8988T (cell line): ENCODE data around the gene BMPR1A.

Source experiments
- DNase-seq: peaks from one replicate; pipeline ENCODE4 v3.0.0; 2011

BMPR1A gene

GRCh38 chr10:86756511-86757112 is at the start of gene BMPR1A:
BMPR1A (plus strand) TSS chr10:86756619; CDS start chr10:86876019, 119,400 bp downstream.
- no peak for DNase-seq

DNA sequence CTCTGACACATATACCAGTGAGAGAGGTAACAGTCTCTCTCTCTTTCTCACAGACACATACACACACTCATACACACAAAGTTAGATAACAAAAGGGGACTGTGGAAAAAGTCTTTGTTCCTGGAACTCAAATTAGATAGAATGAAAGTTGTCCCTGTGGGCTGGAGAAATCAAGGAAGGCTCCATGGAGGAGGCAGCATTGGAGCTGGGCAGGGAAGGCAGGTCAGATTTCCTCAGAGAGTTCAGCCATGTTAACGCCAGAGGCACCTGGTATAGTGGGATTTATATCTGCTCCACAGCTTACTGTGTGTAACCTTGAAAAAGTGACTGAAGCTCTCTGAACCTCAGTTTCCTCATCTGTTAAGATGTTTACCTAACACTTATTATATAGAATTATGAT is 49.4 kb upstream of the BMPR1A start:
- no peak for DNase-seq

- DNase-seq, result no peak
Observed at GRCh38 chr10:86707505-86707904, 48.9 kb upstream of the BMPR1A start.

GRCh38 chr10:86708068-86708782 is 48.2 kb upstream of the BMPR1A start:
- DNase-seq, result no peak

GRCh38 chr10:86708783-86709380 is 47.5 kb upstream of the BMPR1A start:
- no peak for DNase-seq

DNA sequence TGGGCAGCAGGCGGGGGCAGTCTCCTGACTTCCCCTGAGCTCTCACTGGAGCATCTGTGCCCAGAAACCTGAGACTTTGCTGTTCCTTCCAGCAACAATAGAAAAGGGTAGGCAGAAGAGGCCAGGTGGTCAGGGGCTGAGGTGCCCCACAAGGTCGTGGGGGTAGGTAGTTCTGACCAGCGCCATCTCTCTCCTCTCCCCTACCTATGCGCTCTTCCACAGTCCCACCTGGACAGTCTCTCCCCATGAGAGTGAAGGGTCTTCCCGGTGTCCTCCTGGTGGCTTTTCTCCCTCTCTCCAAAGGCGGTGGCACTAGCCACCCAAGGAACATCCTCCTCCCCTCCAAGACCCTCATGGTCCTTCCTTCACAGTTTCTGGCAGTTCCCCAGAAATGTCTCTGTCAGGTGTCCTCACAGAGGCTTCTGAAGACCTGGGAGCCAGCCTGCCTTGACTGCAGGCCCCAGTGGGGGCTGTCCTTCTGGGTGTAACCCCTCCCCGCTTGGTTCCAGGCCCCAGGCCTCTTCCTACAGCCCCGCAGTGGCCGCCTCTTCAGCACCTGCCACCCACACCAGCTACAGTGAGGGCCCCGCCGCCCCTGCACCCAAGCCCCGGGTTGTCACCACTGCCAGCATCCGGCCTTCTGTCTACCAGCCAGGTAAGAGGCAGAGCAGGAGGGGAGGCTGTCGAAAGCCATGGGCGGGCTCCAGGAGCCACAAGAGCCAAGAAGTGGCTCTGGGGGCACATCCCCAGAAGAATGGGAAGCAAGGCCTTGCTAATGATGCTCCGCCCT is 46.8 kb upstream of the BMPR1A start:
- DNase-seq, result no peak

GRCh38 chr10:86710987-86711512 is 45.4 kb upstream of the BMPR1A start:
- DNase-seq, result peak; percentile 97

DNA sequence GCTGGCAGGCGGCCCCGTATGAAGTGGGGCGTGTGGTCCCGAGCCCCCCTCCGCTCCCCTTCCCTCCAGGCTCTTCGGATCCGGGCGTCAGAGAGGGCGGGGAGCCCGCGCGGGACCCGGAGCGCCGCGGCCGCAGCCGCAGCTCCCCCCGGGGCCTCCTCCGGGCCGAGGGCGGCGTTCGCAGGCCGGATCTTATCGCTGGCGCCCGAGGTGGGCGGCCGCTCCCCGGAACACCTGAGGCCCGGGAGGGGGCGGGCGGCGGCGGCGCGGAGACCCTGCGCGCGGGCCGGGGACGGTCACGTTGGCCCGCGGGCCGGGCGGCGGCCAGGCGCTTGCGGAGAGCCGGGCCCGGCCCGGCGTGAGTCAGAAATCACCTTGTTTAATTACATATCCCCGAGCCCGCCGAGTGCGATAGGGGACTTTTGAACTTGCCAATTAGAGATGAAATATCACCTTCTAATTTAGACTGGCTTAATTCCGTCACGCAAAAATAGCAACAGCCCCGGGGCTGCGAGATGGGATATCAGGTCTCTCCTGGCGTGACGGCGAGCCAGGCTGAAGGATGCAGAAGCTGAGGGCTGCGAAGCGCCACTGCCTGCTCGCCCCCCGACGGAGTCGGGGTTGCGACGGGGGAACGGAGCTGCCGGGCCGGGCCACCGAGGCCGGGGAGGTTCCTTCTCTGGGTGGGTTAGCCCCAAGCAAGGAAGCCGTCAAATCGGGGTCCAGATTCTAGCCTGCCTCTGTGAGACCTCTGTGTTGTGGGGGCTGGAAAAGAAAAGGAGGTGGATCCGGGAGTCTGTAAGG is 44.7 kb upstream of the BMPR1A start:
- peak; percentile 85 for DNase-seq

DNA sequence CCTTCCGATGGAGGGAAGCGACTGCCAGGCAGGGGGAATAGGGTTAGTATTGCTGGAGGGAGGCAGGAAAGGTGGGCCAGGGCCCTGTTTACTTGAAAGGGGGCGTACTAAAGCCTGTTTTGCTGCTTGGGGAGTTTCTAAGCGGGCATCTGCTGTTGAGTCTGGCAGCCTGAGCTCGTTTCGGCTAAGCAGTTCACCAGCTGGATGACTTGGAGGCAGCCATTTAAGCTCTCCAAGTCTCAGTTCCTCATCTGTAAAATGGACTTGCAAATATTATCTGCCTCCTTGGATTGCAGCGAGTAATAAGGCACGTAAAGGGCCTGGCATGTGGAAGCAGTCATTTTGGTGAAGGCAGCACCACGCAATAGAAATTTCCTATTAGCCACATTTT is 44.1 kb upstream of the BMPR1A start:
- no peak for DNase-seq

DNA sequence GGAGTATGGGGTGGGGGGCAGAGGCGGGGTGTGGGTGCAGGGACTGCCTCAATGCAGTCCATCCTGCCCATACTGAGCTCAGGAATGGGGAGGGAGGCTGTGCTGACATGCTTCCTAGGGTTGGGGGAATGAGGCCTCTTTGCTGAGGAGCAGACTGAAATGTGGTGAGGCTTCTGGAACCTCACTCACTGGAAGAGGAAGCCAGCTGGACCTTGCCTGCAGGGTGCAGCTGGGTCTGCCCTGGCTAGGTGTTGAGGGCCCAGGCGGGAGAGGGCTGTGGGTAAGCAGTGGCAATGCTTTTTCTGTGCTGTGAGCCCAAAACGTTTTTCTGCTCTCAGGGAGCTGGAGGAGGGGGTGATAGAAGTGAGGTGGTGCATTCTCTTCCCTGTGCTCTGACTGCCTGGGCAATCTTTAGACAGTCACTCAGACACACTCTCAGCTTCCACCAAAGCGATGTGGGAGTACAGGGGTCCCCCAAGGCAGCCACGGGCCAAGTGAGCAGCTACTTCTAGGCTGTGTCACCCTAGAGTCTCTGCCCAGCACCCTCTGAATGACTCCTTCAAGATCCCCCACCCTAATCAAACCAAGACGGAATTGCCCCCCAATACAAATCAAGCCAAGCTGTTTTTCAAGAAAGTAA is 41.1 kb upstream of the BMPR1A start:
- DNase-seq, result no peak

DNA sequence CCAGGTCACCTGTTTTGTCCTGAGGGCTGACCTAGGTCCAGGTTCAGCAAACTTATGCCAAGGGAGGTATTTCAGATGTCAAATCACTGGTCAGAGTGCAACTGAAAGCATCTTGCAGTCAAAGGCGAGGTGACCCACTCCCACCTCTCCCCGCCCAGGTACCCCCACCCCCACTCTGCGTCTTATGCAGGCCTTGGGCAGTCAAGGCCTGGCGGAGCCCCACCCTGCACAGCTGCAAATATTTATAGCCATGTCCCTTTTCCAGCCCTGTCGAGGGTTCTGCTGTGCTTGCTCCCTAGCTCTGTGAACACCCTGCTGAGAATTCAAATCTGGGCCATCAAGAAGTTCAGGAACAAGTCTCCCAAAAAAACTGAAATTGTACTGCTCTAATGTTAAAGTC is 40.6 kb upstream of the BMPR1A start:
- no peak for DNase-seq

- no peak for DNase-seq
Observed at GRCh38 chr10:86716466-86716865, 40.0 kb upstream of the BMPR1A start.

GRCh38 chr10:86718556-86718955 is 37.9 kb upstream of the BMPR1A start:
- no peak for DNase-seq

- DNase-seq, result no peak
Observed at GRCh38 chr10:86721232-86721631, 35.2 kb upstream of the BMPR1A start.

DNA sequence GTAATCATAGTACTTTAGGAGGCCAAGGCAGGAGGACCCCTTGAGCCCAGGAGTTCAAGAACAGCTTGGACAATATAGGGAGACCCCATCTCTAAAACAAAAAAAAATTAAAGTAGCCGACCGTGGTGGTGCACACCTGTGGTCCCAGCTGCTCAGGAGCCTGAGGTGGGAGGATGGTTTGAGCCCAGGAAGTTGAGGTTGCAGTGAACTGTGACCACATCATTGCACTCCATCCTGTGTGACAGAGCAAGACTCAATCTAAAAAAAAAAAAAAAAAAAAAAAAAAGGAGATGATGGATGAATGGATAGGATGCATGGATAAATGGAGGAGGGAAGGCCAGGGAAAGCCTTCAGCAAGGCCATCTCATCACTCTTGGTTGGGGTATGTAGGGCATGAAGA is 33.4 kb upstream of the BMPR1A start:
- DNase-seq, result no peak

DNA sequence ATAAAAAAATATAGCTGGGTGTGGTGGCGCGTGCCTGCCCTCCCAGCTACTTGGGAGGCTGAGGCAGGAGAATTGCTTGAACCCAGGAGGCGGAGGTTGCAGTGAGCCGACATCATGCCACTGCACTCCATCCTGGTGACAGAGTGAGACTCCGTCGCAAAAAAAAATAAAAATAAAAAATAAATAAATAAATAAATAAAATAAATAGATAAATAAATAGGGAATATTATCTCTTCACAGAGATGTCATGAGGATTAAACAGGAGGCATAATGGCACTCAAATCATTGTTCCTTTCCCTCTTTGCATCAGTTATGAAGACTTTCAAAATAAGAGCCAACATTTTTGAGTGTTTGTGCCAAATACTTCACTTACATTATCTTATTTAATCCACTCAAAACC is 32.0 kb upstream of the BMPR1A start:
- no peak for DNase-seq

DNA sequence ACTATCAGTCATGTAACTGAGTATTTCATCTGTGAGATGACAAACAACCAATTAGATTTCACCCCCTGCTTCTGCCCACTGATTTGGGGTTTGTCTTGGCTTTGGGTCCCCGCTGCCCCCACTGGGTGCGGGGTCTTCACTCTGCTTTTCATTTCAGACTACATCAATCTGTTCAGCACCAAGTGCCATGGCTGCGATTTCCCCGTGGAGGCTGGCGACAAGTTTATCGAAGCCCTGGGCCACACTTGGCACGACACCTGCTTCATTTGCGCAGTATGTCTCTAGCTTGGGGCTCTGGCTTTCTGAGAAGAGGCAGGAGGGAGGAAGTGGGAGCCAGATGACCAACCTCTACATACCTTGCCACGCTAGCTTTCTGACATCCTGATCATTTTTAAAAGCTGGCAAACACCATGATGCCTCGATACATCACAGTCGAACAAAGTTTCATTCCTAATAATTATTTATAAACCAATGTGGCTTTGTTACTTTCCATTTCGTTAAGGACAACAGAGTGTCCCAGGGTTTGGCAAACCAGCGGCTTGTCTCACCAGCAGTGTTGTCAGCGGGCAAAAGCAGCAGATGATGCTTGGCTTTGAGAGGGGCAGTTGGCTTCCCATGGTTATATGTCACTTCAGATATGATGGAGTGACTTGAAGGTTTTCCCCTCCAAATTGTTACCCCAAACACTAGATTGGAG is 30.3 kb upstream of the BMPR1A start:
- no peak for DNase-seq

GRCh38 chr10:86726677-86726999 is 29.8 kb upstream of the BMPR1A start:
- DNase-seq, result no peak

DNA sequence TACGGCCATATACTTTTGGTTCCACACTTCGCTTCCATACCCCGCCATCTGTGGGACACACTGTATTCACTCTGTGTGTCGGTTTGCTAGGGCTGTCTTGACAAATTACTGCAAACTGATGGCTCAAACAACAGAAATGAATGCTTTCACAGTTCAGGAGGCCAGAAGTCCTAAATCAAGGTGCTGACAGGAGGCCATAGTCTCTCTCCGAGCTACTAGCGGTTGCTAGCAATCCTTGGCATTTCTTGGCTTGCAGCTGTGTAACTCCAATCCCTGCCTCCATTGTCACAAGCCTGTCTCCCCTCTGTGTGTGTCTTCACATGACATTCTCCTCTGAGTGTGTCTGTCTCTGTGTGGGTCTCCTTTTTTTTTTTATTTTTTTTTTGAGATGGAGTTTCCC is 28.9 kb upstream of the BMPR1A start:
- DNase-seq, result no peak

- no peak for DNase-seq
Observed at GRCh38 chr10:86728056-86728455, 28.4 kb upstream of the BMPR1A start.

- no peak for DNase-seq
Observed at GRCh38 chr10:86729677-86730076, 26.7 kb upstream of the BMPR1A start.

GRCh38 chr10:86730227-86730626 is 26.2 kb upstream of the BMPR1A start:
- DNase-seq, result no peak
